GM23338 (cell line): Measurements from ENCODE around the gene WDR1. TPM values are rescaled to one million over a fixed set of nuclear protein-coding genes. Genes with fewer than 3 reads are reported as not detected.

Source experiments
- ATAC-seq: fragments of 200-7000 bp; cut with Tn5 transposase; 3 replicates; pipeline ENCODE4 v1.9.1; 2020
- DNase-seq: peaks from one replicate; pipeline ENCODE4 v3.0.0-alpha.2; 2015; ENCODE audit warnings: low spot score
- H2AFZ ChIP-seq: fragments of 200-600 bp; sonication (generic); 2 replicates; pipeline ENCODE4 v1.8.0; 2016; ENCODE audit warnings: antibody characterized with exemption, mild to moderate bottlenecking, moderate library complexity
- H3F3A ChIP-seq: fragments of 200-600 bp; sonication (generic); replicated peaks from 2 replicates; pipeline ENCODE4 v1.8.0; 2017; ENCODE audit warnings: antibody characterized with exemption, mixed run types, low read depth
- H3K27ac ChIP-seq: fragments of 200-600 bp; sonication (generic); 2 replicates; pipeline ENCODE4 v1.6.1; 2016; ENCODE audit warnings: low read depth
- H3K27me3 ChIP-seq: fragments of 200-600 bp; sonication (generic); 2 replicates; pipeline ENCODE4 v1.8.0; 2016; ENCODE audit warnings: mild to moderate bottlenecking, mixed run types, moderate library complexity; ENCODE audit not compliant: insufficient read depth
- H3K36me3 ChIP-seq: fragments of 200-600 bp; sonication (generic); 2 replicates; pipeline ENCODE4 v1.8.0; 2016; ENCODE audit warnings: mild to moderate bottlenecking; ENCODE audit not compliant: insufficient read depth
- H3K4me1 ChIP-seq: fragments of 200-600 bp; sonication (generic); 2 replicates; pipeline ENCODE4 v1.8.0; 2016; ENCODE audit warnings: mild to moderate bottlenecking, moderate library complexity; ENCODE audit not compliant: insufficient read depth
- H3K4me2 ChIP-seq: fragments of 200-600 bp; sonication (generic); 2 replicates; pipeline ENCODE4 v1.7.1; 2017; ENCODE audit warnings: mixed run types
- H3K4me3 ChIP-seq: fragments of 200-600 bp; sonication (generic); 2 replicates; pipeline ENCODE4 v1.6.1; 2016; ENCODE audit warnings: mixed run types
- H3K79me2 ChIP-seq: fragments of 200-600 bp; sonication (generic); replicated peaks from 2 replicates; pipeline ENCODE4 v1.8.0; 2017; ENCODE audit warnings: mild to moderate bottlenecking; ENCODE audit not compliant: insufficient read depth
- H3K9me2 ChIP-seq: fragments of 200-600 bp; sonication (generic); 2 replicates; pipeline ENCODE4 v1.8.0; 2017; ENCODE audit not compliant: insufficient read depth
- H4K20me1 ChIP-seq: fragments of 200-600 bp; sonication (generic); replicated peaks from 2 replicates; pipeline ENCODE4 v1.8.0; 2017; ENCODE audit warnings: mild to moderate bottlenecking; ENCODE audit not compliant: insufficient read depth
- H3K27ac Mint-ChIP-seq: 2 replicates; pipeline ENCODE4 v1.8.0; 2020; ENCODE audit warnings: inconsistent platforms, mild to moderate bottlenecking, moderate library complexity, mixed read lengths
- H3K27me3 Mint-ChIP-seq: 3 replicates; pipeline ENCODE4 v1.8.0; 2022; ENCODE audit warnings: low read depth, mild to moderate bottlenecking, moderate library complexity, mixed read lengths, inconsistent platforms; ENCODE audit not compliant: insufficient read depth, poor library complexity
- H3K36me3 Mint-ChIP-seq: 3 replicates; pipeline ENCODE4 v1.8.0; 2021; ENCODE audit warnings: low read depth, mild to moderate bottlenecking, inconsistent platforms, moderate library complexity, mixed read lengths
- H3K4me1 Mint-ChIP-seq: 3 replicates; pipeline ENCODE4 v1.8.0; 2020; ENCODE audit warnings: mild to moderate bottlenecking, inconsistent platforms, mixed read lengths
- H3K4me3 Mint-ChIP-seq: 3 replicates; pipeline ENCODE4 v1.8.0; 2021; ENCODE audit warnings: moderate library complexity, mild to moderate bottlenecking, inconsistent platforms, mixed read lengths
- H3K9me3 Mint-ChIP-seq: 3 replicates; pipeline ENCODE4 v1.8.0; 2020; ENCODE audit warnings: moderate library complexity, mild to moderate bottlenecking, inconsistent platforms, mixed read lengths
- EZH2 ChIP-seq: fragments of 200-600 bp; sonication (generic); IDR thresholded peaks from one replicate; pipeline ENCODE4 v1.8.0; 2017; ENCODE audit warnings: antibody characterized with exemption, mild to moderate bottlenecking, low read depth; ENCODE audit not compliant: unreplicated experiment
- EZH2phosphoT487 ChIP-seq: fragments of 200-600 bp; sonication (generic); IDR thresholded peaks from one replicate; pipeline ENCODE4 v1.8.1; 2018; ENCODE audit warnings: antibody characterized with exemption; ENCODE audit not compliant: unreplicated experiment
- POLR2AphosphoS5 ChIP-seq: IDR thresholded peaks from 2 replicates; pipeline ENCODE4 v1.6.1; 2016; ENCODE audit warnings: antibody characterized with exemption, low read depth
- ZNF462 ChIP-seq: fragments of 250-450 bp; sonication (Bioruptor Pico); IDR thresholded peaks from 2 replicates; pipeline ENCODE4 v1.5.0; 2020; ENCODE audit warnings: mild to moderate bottlenecking, moderate library complexity
- polyA plus RNA-seq: library from polyadenylated mRNA; unstranded; fragments of >200 nt; fragmentation: Nextera tagmentation; extraction: Ambion mirVana; gene quantifications from 2 replicates; pipeline ENCODE4 v1.2.1, GENCODE V29; 2016
- total RNA-seq: library from RNA; depleted of rRNA; stranded (reverse); fragments of >200 nt; shearing (Covaris generic); gene quantifications from 2 replicates; pipeline ENCODE4 v1.2.3, GENCODE V29; 2014

The WDR1 gene
- total and polyA plus RNA-seq, 2 experiments from 2014 or later = 93.2 to 248 TPM

GRCh38 chr4:10033191-10033881 is 83.3 kb downstream of the WDR1 start (continued):
- no peak for TF ChIP-seq ZNF462 (CRISPR knock-in tag)
- no peak for TF ChIP-seq EZH2

GRCh38 chr4:10032625-10033024 is 84.0 kb downstream of the WDR1 start:
- no peaks in the 10 kb centered on the region for H3K9me3 Mint-ChIP-seq
- peaks cover 5% of the 10 kb centered on the region for H3K4me1 Mint-ChIP-seq
- no peak for TF ChIP-seq EZH2phosphoT487
- TF ChIP-seq POLR2AphosphoS5 = no peak
- no peak overlapping the region for H3K27ac ChIP-seq
- H3K36me3 ChIP-seq = no peaks in the 10 kb centered on the region
- H3K79me2 ChIP-seq = no peaks in the 10 kb centered on the region
- ATAC-seq = no peak
- H3K27ac Mint-ChIP-seq = no peak overlapping the region
- no peaks in the 10 kb centered on the region for H3K27me3 Mint-ChIP-seq
- H3K4me3 ChIP-seq = no peak overlapping the region
- no peaks in the 10 kb centered on the region for H3F3A ChIP-seq
- H3K4me2 ChIP-seq = no peak overlapping the region
- H3K9me2 ChIP-seq = no peaks in the 10 kb centered on the region
- H2AFZ ChIP-seq = no peak overlapping the region
- no peaks in the 10 kb centered on the region for H3K4me1 ChIP-seq
- H3K27me3 ChIP-seq = no peaks in the 10 kb centered on the region
- no peaks in the 10 kb centered on the region for H3K36me3 Mint-ChIP-seq
- H3K4me3 Mint-ChIP-seq = no peak overlapping the region
- no peaks in the 10 kb centered on the region for H4K20me1 ChIP-seq
- no peak for DNase-seq
